H9 (cell line): ENCODE data around the gene OAS3. TPM values are rescaled to one million over a fixed set of nuclear protein-coding genes. Genes with fewer than 3 reads are reported as not detected.

Source experiments
- DNase-seq: peaks from one replicate; pipeline ENCODE4 v3.0.0-alpha.2; 2017
- H2AFZ ChIP-seq: one replicate; pipeline ENCODE4 v1.6.1; 2013; ENCODE audit warnings: mild to moderate bottlenecking, low read length, control low read depth, moderate library complexity
- H2AK5ac ChIP-seq: 2 replicates; pipeline ENCODE4 v1.6.1; 2013; ENCODE audit warnings: low read length, control low read depth, mixed read lengths; ENCODE audit not compliant: insufficient read length
- H2BK120ac ChIP-seq: one replicate; pipeline ENCODE4 v1.6.1; 2013; ENCODE audit warnings: low read depth, mild to moderate bottlenecking, low read length, control low read depth, inconsistent platforms; ENCODE audit not compliant: poor library complexity, severe bottlenecking
- H2BK12ac ChIP-seq: 2 replicates; pipeline ENCODE4 v1.6.1; 2013; ENCODE audit warnings: low read length, control low read depth, mixed read lengths, low read depth; ENCODE audit not compliant: insufficient read length
- H2BK15ac ChIP-seq: 2 replicates; pipeline ENCODE4 v1.6.1; 2013; ENCODE audit warnings: low read depth, low read length, control low read depth
- H2BK20ac ChIP-seq: one replicate; pipeline ENCODE4 v1.6.1; 2013; ENCODE audit warnings: low read depth, mild to moderate bottlenecking, low read length, control low read depth, inconsistent platforms; ENCODE audit not compliant: poor library complexity, severe bottlenecking
- H2BK5ac ChIP-seq: 2 replicates; pipeline ENCODE4 v1.6.1; 2013; ENCODE audit warnings: low read length, control low read depth, mixed read lengths; ENCODE audit not compliant: insufficient read length
- H3K14ac ChIP-seq: 2 replicates; pipeline ENCODE4 v1.6.1; 2013; ENCODE audit warnings: low read length, control low read depth; ENCODE audit not compliant: insufficient read depth
- H3K18ac ChIP-seq: 2 replicates; pipeline ENCODE4 v1.6.1; 2013; ENCODE audit warnings: low read depth, mild to moderate bottlenecking, mixed read lengths, low read length, control low read depth; ENCODE audit not compliant: insufficient read length
- H3K23ac ChIP-seq: 2 replicates; pipeline ENCODE4 v1.6.1; 2013; ENCODE audit warnings: low read length, control low read depth, mixed read lengths, low read depth; ENCODE audit not compliant: insufficient read length
- H3K23me2 ChIP-seq: 2 replicates; pipeline ENCODE4 v1.6.1; 2013; ENCODE audit warnings: low read depth, mild to moderate bottlenecking, mixed read lengths, low read length, control low read depth; ENCODE audit not compliant: insufficient read length, poor library complexity, severe bottlenecking
- H3K27ac ChIP-seq: 2 replicates; pipeline ENCODE4 v1.5.1; 2013; ENCODE audit warnings: low read length, control low read depth, mixed read lengths, low read depth; ENCODE audit not compliant: insufficient read length
- H3K27me3 ChIP-seq: 2 replicates; pipeline ENCODE4 v1.6.1; 2013; ENCODE audit warnings: low read length, control low read depth, inconsistent platforms; ENCODE audit not compliant: insufficient read depth
- H3K4ac ChIP-seq: 2 replicates; pipeline ENCODE4 v1.6.1; 2013; ENCODE audit warnings: low read depth, mild to moderate bottlenecking, control low read depth, inconsistent platforms, low read length, moderate library complexity
- H3K4me1 ChIP-seq: 2 replicates; pipeline ENCODE4 v1.6.1; 2013; ENCODE audit warnings: low read length, control low read depth, inconsistent platforms; ENCODE audit not compliant: insufficient read depth
- H3K4me2 ChIP-seq: 2 replicates; pipeline ENCODE4 v1.6.1; 2013; ENCODE audit warnings: low read length, control low read depth, mixed read lengths; ENCODE audit not compliant: insufficient read length, insufficient read depth
- H3K56ac ChIP-seq: 2 replicates; pipeline ENCODE4 v1.6.1; 2013; ENCODE audit warnings: low read depth, mild to moderate bottlenecking, mixed read lengths, low read length, control low read depth; ENCODE audit not compliant: insufficient read length
- H3K79me1 ChIP-seq: 2 replicates; pipeline ENCODE4 v1.6.1; 2013; ENCODE audit warnings: low read depth, mild to moderate bottlenecking, moderate library complexity, low read length, control low read depth, inconsistent platforms; ENCODE audit not compliant: insufficient read depth, poor library complexity, severe bottlenecking
- H3K79me2 ChIP-seq: 2 replicates; pipeline ENCODE4 v1.6.1; 2013; ENCODE audit warnings: low read length, control low read depth, inconsistent platforms; ENCODE audit not compliant: insufficient read depth
- H3K9ac ChIP-seq: 2 replicates; pipeline ENCODE4 v1.6.1; 2013; ENCODE audit warnings: low read length, control low read depth, mixed read lengths; ENCODE audit not compliant: insufficient read length; ENCODE audit errors: extremely low read depth
- H3K9me3 ChIP-seq: one replicate; pipeline ENCODE4 v1.6.1; 2013; ENCODE audit warnings: low read depth, low read length, inconsistent platforms; ENCODE audit not compliant: control insufficient read depth
- H3T11ph ChIP-seq: one replicate; pipeline ENCODE4 v1.6.1; 2013; ENCODE audit warnings: mild to moderate bottlenecking, low read length, control low read depth, inconsistent platforms
- H4K20me1 ChIP-seq: one replicate; pipeline ENCODE4 v1.6.1; 2013; ENCODE audit not compliant: control insufficient read depth, insufficient read length, insufficient read depth
- H4K5ac ChIP-seq: 2 replicates; pipeline ENCODE4 v1.6.1; 2013; ENCODE audit warnings: low read depth, mild to moderate bottlenecking, mixed read lengths, low read length, control low read depth; ENCODE audit not compliant: insufficient read length
- H4K8ac ChIP-seq: replicated peaks from 2 replicates; pipeline ENCODE4 v1.6.1; 2013; ENCODE audit warnings: low read length, control low read depth, mixed read lengths, low read depth; ENCODE audit not compliant: insufficient read length
- H4K91ac ChIP-seq: 2 replicates; pipeline ENCODE4 v1.6.1; 2013; ENCODE audit warnings: low read depth, mild to moderate bottlenecking, moderate library complexity, mixed read lengths, low read length, control low read depth; ENCODE audit not compliant: insufficient read length
- H3K27ac Mint-ChIP-seq, 3 experiments: 2 replicates in 2 of 3; 3 replicates in 1 of 3; pipeline ENCODE4 v1.8.0; 2020 to 2021; ENCODE audit warnings: mixed read lengths in 3 of 3, mild to moderate bottlenecking in 1 of 3, moderate library complexity in 1 of 3
- H3K27me3 Mint-ChIP-seq: 2 replicates; pipeline ENCODE4 v1.8.0; 2021; ENCODE audit warnings: low read depth, mild to moderate bottlenecking, moderate library complexity, mixed read lengths
- H3K36me3 Mint-ChIP-seq, 3 experiments: 2 replicates in 2 of 3; 3 replicates in 1 of 3; pipeline ENCODE4 v1.8.0; 2020 to 2021; ENCODE audit warnings: low read depth in 3 of 3, mixed read lengths in 3 of 3; ENCODE audit not compliant: insufficient read depth in 1 of 3
- H3K4me1 Mint-ChIP-seq, 2 experiments: 2 replicates each; pipeline ENCODE4 v1.8.0; 2020; ENCODE audit warnings: mixed read lengths in 2 of 2
- H3K4me3 Mint-ChIP-seq, 2 experiments: 2 replicates in 1 of 2; 3 replicates in 1 of 2; pipeline ENCODE4 v1.8.0; 2020 to 2021; ENCODE audit warnings: mild to moderate bottlenecking in 2 of 2, mixed read lengths in 2 of 2, moderate library complexity in 1 of 2
- H3K9me3 Mint-ChIP-seq, 2 experiments: 2 replicates in 1 of 2; 3 replicates in 1 of 2; pipeline ENCODE4 v1.8.0; 2020; ENCODE audit warnings: mild to moderate bottlenecking in 2 of 2, mixed read lengths in 2 of 2, moderate library complexity in 1 of 2
- CTCF ChIP-seq: fragments of 200-600 bp; sonication (generic); conservative IDR thresholded peaks from 3 replicates; pipeline ENCODE4 v1.8.0; 2021; ENCODE audit warnings: antibody characterized with exemption, mild to moderate bottlenecking
- WGBS: extraction: QIAGEN DNeasy Blood & Tissue Kit; methylation state at CpG from one replicate; pipeline ENCODE4 v1.1.7; 2013; ENCODE audit warnings: missing lambda C conversion rate, low lambda C conversion rate, mixed read lengths; ENCODE audit not compliant: insufficient read length; ENCODE audit errors: extremely low coverage; 5-methylcytosine and 5-hydroxymethylcytosine counted together
- total RNA-seq: library from RNA; stranded (reverse); gene quantifications from 2 replicates; pipeline ENCODE4 v1.2.1, GENCODE V29; 2021

OAS3 gene
- total RNA-seq, 1 experiment from 2014 or later = 0.81 TPM

GRCh38 chr12:112933129-112933505 is 5.2 kb upstream of the OAS3 start:
- H2BK120ac ChIP-seq = no peak overlapping the region
- peaks cover 0 to 4% (median 0%) of the 10 kb centered on the region in 3 experiments; a peak in 1 of 7 replicates for H3K36me3 Mint-ChIP-seq
- no peak overlapping the region for H2AK5ac ChIP-seq
- H2AFZ ChIP-seq = no peak overlapping the region
- no peaks in the 10 kb centered on the region for H3K79me2 ChIP-seq
- H3K56ac ChIP-seq = no peak overlapping the region
- H3K27ac Mint-ChIP-seq = no peak overlapping the region
- no peak overlapping the region for H3K4me3 Mint-ChIP-seq
- no peak overlapping the region for H3K4me2 ChIP-seq
- H3K4ac ChIP-seq = no peak overlapping the region
- H3K9me3 Mint-ChIP-seq = peaks cover 5 to 6% of the 10 kb centered on the region in 2 experiments; a peak in 4 of 5 replicates
- no peaks in the 10 kb centered on the region for H3K9me3 ChIP-seq
- no peaks in the 10 kb centered on the region for H3K79me1 ChIP-seq
- no peak overlapping the region for H2BK15ac ChIP-seq
- no peak overlapping the region for H3K23ac ChIP-seq
- no peak overlapping the region for H4K91ac ChIP-seq
- H3T11ph ChIP-seq = no peak overlapping the region
- no peaks in the 10 kb centered on the region for H4K20me1 ChIP-seq
- H2BK12ac ChIP-seq = no peak overlapping the region
- H3K18ac ChIP-seq = no peak overlapping the region
- H4K5ac ChIP-seq = no peak overlapping the region
- H3K27ac ChIP-seq = no peak overlapping the region
- H4K8ac ChIP-seq = no peak overlapping the region
- peaks cover 15% of the 10 kb centered on the region for H3K27me3 Mint-ChIP-seq
- H3K14ac ChIP-seq = no peak overlapping the region
- TF ChIP-seq CTCF = no peak
- H2BK20ac ChIP-seq = no peak overlapping the region
- H3K23me2 ChIP-seq = peaks cover 2% of the 10 kb centered on the region
- DNase-seq = no peak
- no peak overlapping the region for H3K9ac ChIP-seq
- H3K4me1 Mint-ChIP-seq = peaks cover 16 to 19% of the 10 kb centered on the region in 2 experiments
- no peak overlapping the region for H2BK5ac ChIP-seq
- H3K27me3 ChIP-seq = no peaks in the 10 kb centered on the region
- WGBS = no CpG with 5 or more reads among the region's 2 CpGs
- no peaks in the 10 kb centered on the region for H3K4me1 ChIP-seq
